Karpas-422 (cell line): ENCODE measurements around the gene CDK16. TPM values are rescaled to one million over a fixed set of nuclear protein-coding genes. Genes with fewer than 3 reads are reported as not detected.

ENCODE experiments used
- DNase-seq: peaks from one replicate; pipeline ENCODE4 v3.0.0-alpha.2; 2015
- H2AFZ ChIP-seq: fragments of 200-600 bp; sonication (generic); 2 replicates; pipeline ENCODE4 v1.6.1; 2014; ENCODE audit warnings: antibody characterized with exemption, low read length, mixed read lengths
- H3K27ac ChIP-seq: fragments of 200-600 bp; sonication (generic); 2 replicates; pipeline ENCODE4 v1.5.1; 2014; ENCODE audit warnings: mild to moderate bottlenecking, low read length, moderate library complexity
- H3K27me3 ChIP-seq: fragments of 200-600 bp; sonication (generic); 2 replicates; pipeline ENCODE4 v1.6.1; 2014; ENCODE audit warnings: low read length, mixed read lengths
- H3K36me3 ChIP-seq: fragments of 200-600 bp; sonication (generic); 2 replicates; pipeline ENCODE4 v1.6.1; 2014; ENCODE audit warnings: low read length, mixed read lengths; ENCODE audit not compliant: insufficient read depth
- H3K4me1 ChIP-seq: fragments of 200-600 bp; sonication (generic); 2 replicates; pipeline ENCODE4 v1.6.1; 2014; ENCODE audit warnings: mild to moderate bottlenecking, low read length, mixed read lengths
- H3K4me2 ChIP-seq: fragments of 200-600 bp; sonication (generic); 2 replicates; pipeline ENCODE4 v1.6.1; 2014; ENCODE audit warnings: low read length, low read depth, mild to moderate bottlenecking; ENCODE audit not compliant: poor library complexity, severe bottlenecking
- H3K4me3 ChIP-seq: fragments of 200-600 bp; sonication (generic); 2 replicates; pipeline ENCODE4 v1.5.1; 2014; ENCODE audit warnings: mild to moderate bottlenecking, antibody characterized with exemption, low read length, mixed read lengths
- H3K79me2 ChIP-seq: fragments of 200-600 bp; sonication (generic); 2 replicates; pipeline ENCODE4 v1.6.1; 2014; ENCODE audit warnings: mild to moderate bottlenecking, low read length, mixed read lengths
- H3K9ac ChIP-seq: fragments of 200-600 bp; sonication (generic); 2 replicates; pipeline ENCODE4 v1.6.0; 2014; ENCODE audit warnings: low read length
- H3K9me2 ChIP-seq: fragments of 200-600 bp; sonication (generic), shearing (Covaris generic); replicated peaks from 2 replicates; pipeline ENCODE4 v1.6.0; 2014; ENCODE audit warnings: mild to moderate bottlenecking, low read length, moderate library complexity; ENCODE audit not compliant: insufficient read depth
- H3K9me3 ChIP-seq: fragments of 300-700, 200-600 bp; sonication (generic); 2 replicates; pipeline ENCODE4 v1.6.1; 2014; ENCODE audit warnings: low read length, mixed read lengths
- H4K20me1 ChIP-seq: fragments of 200-600 bp; sonication (generic); 2 replicates; pipeline ENCODE4 v1.6.1; 2014; ENCODE audit warnings: mild to moderate bottlenecking, antibody characterized with exemption, low read length, low read depth; ENCODE audit not compliant: insufficient read depth
- total RNA-seq: library from RNA; depleted of rRNA; stranded (reverse); fragments of >200 nt; shearing (Covaris generic); gene quantifications from 2 replicates; pipeline ENCODE4 v1.2.3, GENCODE V29; 2014; ENCODE audit warnings: low replicate concordance

The CDK16 gene
- total RNA-seq, 1 experiment from 2014 or later, result 45.4 TPM

- Histone ChIP-seq H3K9ac (no peak overlapping the region), H3K9me2 (no peaks in the 10 kb centered on the region), H3K27ac (no peak overlapping the region), H3K9me3 (no peaks in the 10 kb centered on the region), H4K20me1 (no peaks in the 10 kb centered on the region), H3K27me3 (no peaks in the 10 kb centered on the region), H3K4me1 (no peaks in the 10 kb centered on the region), H2AFZ (no peak overlapping the region), H3K79me2 (no peaks in the 10 kb centered on the region), H3K4me3 (no peak overlapping the region), H3K4me2 (no peak overlapping the region), H3K36me3 (no peaks in the 10 kb centered on the region)
- DNase-seq, result no peak
These were observed 44.1 kb upstream of the CDK16 start for GRCh38 chrX:47174376-47174775.

- Histone ChIP-seq H3K27me3 (no peaks in the 10 kb centered on the region), H3K27ac (no peak overlapping the region), H3K79me2 (no peaks in the 10 kb centered on the region), H3K9ac (no peak overlapping the region), H3K9me2 (no peaks in the 10 kb centered on the region), H2AFZ (no peak overlapping the region), H3K36me3 (no peaks in the 10 kb centered on the region), H4K20me1 (no peaks in the 10 kb centered on the region), H3K4me3 (no peak overlapping the region), H3K9me3 (no peaks in the 10 kb centered on the region), H3K4me1 (no peaks in the 10 kb centered on the region), H3K4me2 (no peak overlapping the region)
- no peak for DNase-seq
These were observed 43.5 kb upstream of the CDK16 start for GRCh38 chrX:47174846-47175587.

- H2AFZ ChIP-seq, result no peak overlapping the region
- no peak overlapping the region for H3K9ac ChIP-seq
- H3K4me1 ChIP-seq, result no peaks in the 10 kb centered on the region
- H3K79me2 ChIP-seq, result no peaks in the 10 kb centered on the region
- H4K20me1 ChIP-seq, result no peaks in the 10 kb centered on the region
- no peak overlapping the region for H3K4me2 ChIP-seq
- no peaks in the 10 kb centered on the region for H3K36me3 ChIP-seq
- DNase-seq, result no peak
- no peak overlapping the region for H3K27ac ChIP-seq
- H3K9me3 ChIP-seq, result no peaks in the 10 kb centered on the region
- no peak overlapping the region for H3K4me3 ChIP-seq
- no peaks in the 10 kb centered on the region for H3K27me3 ChIP-seq
- H3K9me2 ChIP-seq, result no peaks in the 10 kb centered on the region
These were observed 42.9 kb upstream of the CDK16 start for GRCh38 chrX:47175588-47175980.

DNA sequence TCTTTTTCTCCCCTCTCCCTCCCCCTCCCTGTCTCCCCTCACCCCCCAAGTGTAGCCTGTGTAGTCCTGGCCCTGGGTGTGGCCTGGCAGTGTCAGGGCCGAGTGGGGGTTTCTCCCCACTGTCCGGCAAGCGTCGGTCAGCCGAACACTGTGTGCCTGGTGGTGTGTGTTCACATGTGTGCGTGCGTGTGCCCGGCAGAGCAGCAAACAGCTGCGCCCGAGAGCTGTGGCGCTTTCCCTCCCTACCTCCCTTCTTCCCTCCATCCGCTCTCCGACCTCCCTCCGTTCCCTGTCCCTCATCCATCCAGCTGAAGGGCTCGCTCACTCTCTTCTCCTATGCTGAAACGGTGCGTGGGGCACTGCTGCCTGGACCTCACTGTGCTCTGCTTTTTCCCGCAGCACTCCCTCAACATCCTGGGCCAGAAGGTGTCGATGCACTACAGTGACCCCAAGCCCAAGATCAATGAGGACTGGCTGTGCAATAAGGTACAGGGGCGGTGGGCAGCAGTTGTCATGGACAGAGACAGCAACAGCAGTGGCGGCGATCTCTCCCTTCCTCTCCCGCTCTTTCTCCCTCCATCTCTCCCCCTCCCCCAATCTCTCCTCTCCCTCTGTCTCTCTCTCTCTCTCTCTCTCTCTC is 42.3 kb upstream of the CDK16 start:
- Histone ChIP-seq H3K4me3 (no peak overlapping the region), H3K9ac (no peak overlapping the region), H2AFZ (no peak overlapping the region), H3K27me3 (no peaks in the 10 kb centered on the region), H3K79me2 (no peaks in the 10 kb centered on the region), H3K9me3 (no peaks in the 10 kb centered on the region), H3K36me3 (no peaks in the 10 kb centered on the region), H4K20me1 (no peaks in the 10 kb centered on the region), H3K4me1 (no peaks in the 10 kb centered on the region), H3K9me2 (no peaks in the 10 kb centered on the region), H3K4me2 (no peak overlapping the region), H3K27ac (no peak overlapping the region)
- no peak for DNase-seq

DNA sequence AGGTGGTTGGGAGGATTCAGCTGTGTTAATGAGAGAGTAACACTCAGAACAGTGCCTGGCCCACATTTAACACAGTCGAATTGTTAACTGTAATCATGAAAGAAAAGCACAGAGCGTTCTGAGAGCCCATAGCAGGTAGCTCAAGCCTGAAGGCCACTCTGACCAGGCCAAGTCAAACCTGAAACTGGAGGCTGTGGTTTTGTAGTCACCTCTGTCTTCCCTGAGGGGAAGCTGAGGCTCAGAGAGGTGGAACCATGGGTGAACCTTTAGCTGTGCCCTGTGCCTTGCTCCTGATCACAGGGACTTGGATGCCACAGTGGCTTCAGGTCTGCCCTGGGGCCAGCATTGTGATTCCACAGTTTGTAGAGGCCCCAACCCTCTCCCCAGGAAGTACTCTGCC is 41.4 kb upstream of the CDK16 start:
- Histone ChIP-seq H3K36me3 (no peaks in the 10 kb centered on the region), H3K27me3 (no peaks in the 10 kb centered on the region)

DNA sequence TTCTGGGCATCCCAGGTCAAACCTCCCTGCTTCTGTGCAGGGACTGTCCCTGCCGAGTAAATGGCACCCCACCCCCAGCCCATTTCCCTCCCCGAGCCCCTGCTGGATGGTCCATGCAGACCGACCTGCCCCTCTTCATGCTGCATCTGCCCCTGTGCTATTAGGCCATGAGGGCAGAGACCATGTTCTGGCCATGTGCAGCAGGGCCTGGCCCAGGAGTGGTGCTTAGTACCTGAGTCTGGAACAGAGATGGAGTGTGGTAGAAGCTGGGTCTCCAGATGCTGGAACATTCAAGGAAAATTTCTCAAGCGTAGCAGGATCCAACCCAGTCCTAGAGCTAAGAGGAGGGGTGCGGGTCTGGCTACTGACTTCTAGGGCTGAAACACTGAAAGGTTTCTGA is 40.1 kb upstream of the CDK16 start:
- Histone ChIP-seq H3K9me3 (no peaks in the 10 kb centered on the region), H3K36me3 (no peaks in the 10 kb centered on the region), H3K9me2 (no peaks in the 10 kb centered on the region), H4K20me1 (no peaks in the 10 kb centered on the region), H2AFZ (no peak overlapping the region), H3K4me1 (no peaks in the 10 kb centered on the region), H3K4me2 (no peak overlapping the region), H3K27ac (no peak overlapping the region), H3K9ac (no peak overlapping the region), H3K4me3 (no peak overlapping the region), H3K79me2 (no peaks in the 10 kb centered on the region), H3K27me3 (no peaks in the 10 kb centered on the region)
- no peak for DNase-seq

More for the DNA sequence above, 41.4 kb upstream of the CDK16 start:
- no peak overlapping the region for H3K4me2 ChIP-seq
- no peaks in the 10 kb centered on the region for H3K79me2 ChIP-seq
- no peak overlapping the region for H3K27ac ChIP-seq
- no peaks in the 10 kb centered on the region for H3K9me3 ChIP-seq
- no peak overlapping the region for H3K9ac ChIP-seq
- no peak for DNase-seq
- no peak overlapping the region for H3K4me3 ChIP-seq
- no peaks in the 10 kb centered on the region for H3K4me1 ChIP-seq
- no peaks in the 10 kb centered on the region for H4K20me1 ChIP-seq
- no peak overlapping the region for H2AFZ ChIP-seq
- no peaks in the 10 kb centered on the region for H3K9me2 ChIP-seq

GRCh38 chrX:47179221-47179927 is 39.1 kb upstream of the CDK16 start:
- Histone ChIP-seq H3K27me3 (no peaks in the 10 kb centered on the region), H3K36me3 (0 out of 2 replicates have a peak, but pooled peaks cover under 1% of the 10 kb centered on the region), H3K9me2 (no peaks in the 10 kb centered on the region), H3K9ac (no peak overlapping the region), H3K27ac (no peak overlapping the region), H3K4me3 (no peak overlapping the region), H4K20me1 (no peaks in the 10 kb centered on the region), H3K4me1 (no peaks in the 10 kb centered on the region), H2AFZ (no peak overlapping the region), H3K9me3 (no peaks in the 10 kb centered on the region), H3K79me2 (no peaks in the 10 kb centered on the region), H3K4me2 (no peak overlapping the region)
- no peak for DNase-seq

DNA sequence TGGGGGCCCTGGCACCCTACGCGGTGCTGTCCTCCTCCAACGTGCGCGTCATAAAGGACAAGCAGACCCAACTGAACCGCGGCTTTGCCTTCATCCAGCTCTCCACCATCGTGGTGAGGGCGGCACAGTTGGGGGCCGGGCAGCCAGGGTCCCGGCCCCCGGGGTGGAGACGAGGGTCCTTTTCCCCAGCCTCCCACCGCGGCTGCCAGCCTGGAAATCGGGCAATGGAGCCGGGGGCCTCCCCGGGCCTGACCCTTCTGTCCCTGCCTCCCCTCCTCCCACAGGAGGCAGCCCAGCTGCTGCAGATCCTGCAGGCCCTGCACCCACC is 38.6 kb upstream of the CDK16 start:
- DNase-seq, result no peak
- H2AFZ ChIP-seq, result no peak overlapping the region
- H3K4me3 ChIP-seq, result no peak overlapping the region
- H4K20me1 ChIP-seq, result no peaks in the 10 kb centered on the region
- no peaks in the 10 kb centered on the region for H3K4me1 ChIP-seq
- no peaks in the 10 kb centered on the region for H3K79me2 ChIP-seq
- H3K9ac ChIP-seq, result no peak overlapping the region
- no peaks in the 10 kb centered on the region for H3K9me3 ChIP-seq
- H3K9me2 ChIP-seq, result no peaks in the 10 kb centered on the region
- no peak overlapping the region for H3K4me2 ChIP-seq
- H3K36me3 ChIP-seq, result 0 out of 2 replicates have a peak, but pooled peaks cover 3% of the 10 kb centered on the region
- no peak overlapping the region for H3K27ac ChIP-seq
- no peaks in the 10 kb centered on the region for H3K27me3 ChIP-seq
